ENCODE data around the gene PUM1. TPM values are rescaled to one million over a fixed set of nuclear protein-coding genes. Genes with fewer than 3 reads are reported as not detected.
A peak's percentile ranks its signal among the peaks of the same experiment; 100 is the strongest.
"Not testable (repeated sequence)": the region's sequence is repeated elsewhere in the genome, so short reads cannot be mapped to it uniquely, and the experiment has no call there.

PUM1 gene
- polyA plus RNA-seq, 1 donor from 2014 or later = 88.0 TPM

DNA sequence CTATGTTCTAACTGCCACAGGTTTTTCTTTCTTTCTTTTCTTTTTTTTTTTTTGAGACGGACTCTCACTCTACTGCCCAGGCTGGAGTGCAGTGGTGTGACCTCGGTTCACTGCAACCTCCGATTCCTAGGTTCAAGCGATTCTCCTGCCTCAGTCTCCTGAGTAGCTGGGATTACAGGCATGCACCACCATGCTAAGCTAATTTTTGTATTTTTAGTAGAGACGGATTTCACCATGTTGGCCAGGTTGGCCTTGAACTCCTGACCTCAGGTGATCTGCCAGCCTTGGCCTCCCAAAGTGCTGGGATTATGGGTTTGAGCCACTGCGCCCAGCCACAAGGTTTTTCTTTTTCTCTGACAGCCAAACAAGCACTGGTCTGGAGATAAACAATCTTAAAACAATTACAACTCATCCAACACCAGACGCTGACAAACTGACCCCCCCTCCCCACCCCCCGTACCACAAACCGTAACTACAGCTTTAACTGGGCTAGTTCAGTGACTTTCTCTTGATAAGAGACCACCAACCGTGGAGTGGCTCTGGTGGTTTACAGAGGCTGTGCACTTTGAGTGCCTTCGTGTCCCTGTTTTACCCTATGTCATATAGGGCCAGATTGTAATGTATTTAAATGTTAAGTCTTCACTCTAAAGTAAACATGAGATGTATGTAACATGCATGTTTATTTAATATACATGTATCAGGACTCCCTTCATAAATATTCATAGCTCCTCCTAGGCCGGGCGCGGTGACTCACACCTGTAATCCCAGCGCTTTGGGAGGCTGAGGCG lies 19.5 kb upstream of the PUM1 start:
- no peak overlapping the region for H3K27ac Mint-ChIP-seq
- H3K4me3 Mint-ChIP-seq = no peak overlapping the region
- no peaks in the 10 kb centered on the region for H3K9me3 Mint-ChIP-seq
- peaks cover 1% of the 10 kb centered on the region for H3K27me3 Mint-ChIP-seq
- H3K36me3 Mint-ChIP-seq = no peaks in the 10 kb centered on the region
- H3K4me1 Mint-ChIP-seq = no peaks in the 10 kb centered on the region

DNA sequence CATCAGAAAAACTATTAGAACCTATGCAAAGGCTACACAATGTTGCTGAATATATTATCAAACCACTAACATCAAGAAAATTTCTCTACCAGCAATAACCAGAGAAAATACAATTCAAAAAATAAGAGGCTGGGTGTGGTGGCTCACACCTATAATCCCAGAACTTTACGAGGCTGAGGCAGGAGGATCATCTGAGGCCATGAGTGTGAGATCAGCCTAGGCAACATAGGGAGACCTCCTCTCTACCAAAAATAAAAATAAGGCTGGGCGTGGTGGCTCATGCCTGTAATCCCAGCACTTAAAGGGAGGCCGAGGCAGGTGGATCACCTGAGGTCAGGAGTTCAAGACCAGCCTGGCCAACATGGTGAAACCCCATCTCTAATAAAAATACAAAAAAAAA lies 16.9 kb upstream of the PUM1 start:
- Mint-ChIP-seq H3K9me3 (no peaks in the 10 kb centered on the region), H3K36me3 (peaks cover 2% of the 10 kb centered on the region), H3K4me1 (no peaks in the 10 kb centered on the region), H3K27me3 (peaks cover 1% of the 10 kb centered on the region), H3K4me3 (no peak overlapping the region), H3K27ac (no peak overlapping the region)

DNA sequence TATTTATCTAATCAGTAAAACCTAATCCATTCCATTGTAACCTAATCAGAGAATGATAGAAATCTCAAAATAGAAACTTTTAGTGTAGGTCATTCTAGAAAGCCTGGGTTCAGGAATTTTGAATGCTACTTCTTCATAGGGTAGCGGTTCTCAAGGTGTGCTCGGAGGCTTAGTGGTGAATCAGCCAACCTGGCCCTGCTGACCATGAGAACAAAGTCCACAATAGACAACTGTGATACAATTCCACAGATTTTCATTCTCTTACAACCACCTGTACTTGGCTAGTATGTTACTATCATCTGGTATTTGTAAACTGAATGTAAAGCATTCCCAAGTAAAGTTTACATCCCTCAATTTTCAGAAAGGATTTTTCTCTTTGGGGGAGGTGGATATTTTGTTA lies 7.5 kb upstream of the PUM1 start:
- Mint-ChIP-seq H3K4me3 (no peak overlapping the region), H3K27me3 (no peaks in the 10 kb centered on the region), H3K9me3 (no peaks in the 10 kb centered on the region), H3K27ac (no peak overlapping the region), H3K4me1 (peaks cover 0 to 4% (median 0%) of the 10 kb centered on the region in 3 donors), H3K36me3 (peaks cover 2% of the 10 kb centered on the region)

DNA sequence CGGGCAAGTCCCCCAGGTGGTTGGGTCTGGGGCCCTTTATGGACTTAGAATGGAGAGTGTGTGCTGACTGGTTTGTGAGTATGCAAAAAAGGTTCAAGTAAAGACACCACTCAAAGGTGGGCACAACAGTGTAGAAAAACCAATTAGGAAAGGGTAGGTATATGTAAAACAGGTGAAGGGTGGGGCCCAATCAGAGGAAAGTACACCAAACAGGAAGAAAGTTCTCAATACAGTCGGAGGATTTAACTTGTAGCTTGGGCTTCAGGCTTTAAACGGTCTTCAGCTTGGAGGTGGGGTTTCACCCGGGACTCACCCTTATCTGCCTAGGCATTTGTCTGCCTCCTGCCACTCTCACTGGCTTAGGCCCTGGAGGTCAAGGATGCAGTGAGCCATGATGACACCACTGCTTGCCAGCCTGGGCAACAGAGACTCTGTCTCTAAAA lies 6.8 kb upstream of the PUM1 start:
- Mint-ChIP-seq H3K4me1 (peaks cover 0 to 4% (median 0%) of the 10 kb centered on the region in 3 donors), H3K36me3 (no peaks in the 10 kb centered on the region), H3K27ac (peak overlapping the region in 1 of 3 donors; percentile 43)

GRCh38 chr1:31069392-31069791 lies 3.9 kb upstream of the PUM1 start:
- no peaks in the 10 kb centered on the region for H3K36me3 Mint-ChIP-seq
- H3K27ac Mint-ChIP-seq = no peak overlapping the region
- H3K27me3 Mint-ChIP-seq = no peaks in the 10 kb centered on the region
- H3K4me1 Mint-ChIP-seq = peaks cover 0 to 6% (median 2%) of the 10 kb centered on the region in 3 donors
- no peak overlapping the region for H3K4me3 Mint-ChIP-seq
- no peaks in the 10 kb centered on the region for H3K9me3 Mint-ChIP-seq

More for the DNA sequence above, 6.8 kb upstream of the PUM1 start:
- Mint-ChIP-seq H3K9me3 (no peaks in the 10 kb centered on the region), H3K4me3 (no peak overlapping the region), H3K27me3 (no peaks in the 10 kb centered on the region)

DNA sequence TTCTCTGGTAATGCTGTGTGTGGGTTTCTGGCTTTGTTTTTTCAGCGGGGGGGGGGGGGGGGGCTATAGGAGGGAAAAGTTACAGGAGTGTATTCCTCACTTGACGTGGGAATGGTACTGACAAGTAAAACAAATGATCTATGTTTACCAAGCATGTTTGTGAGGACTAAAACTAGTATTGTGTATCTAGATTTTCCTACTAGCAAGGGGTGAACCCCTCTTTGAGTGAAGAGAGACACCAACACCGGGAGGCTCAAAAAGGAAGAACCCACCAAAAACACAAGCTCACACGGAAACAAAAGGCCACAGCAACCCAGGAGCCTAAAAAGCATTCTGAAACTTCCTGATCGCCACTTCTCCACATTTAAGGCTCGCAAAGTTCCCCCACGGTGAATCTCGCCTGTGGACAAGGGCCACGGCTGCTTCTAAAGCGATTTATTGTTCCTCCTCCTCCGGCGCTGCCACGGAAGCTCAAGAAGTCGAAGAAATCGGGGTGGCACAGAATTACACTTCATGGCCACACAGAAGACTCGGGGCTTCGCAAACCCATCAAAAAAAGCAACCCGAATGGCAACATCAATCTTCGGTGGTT lies 703 bp downstream of the PUM1 start:
- Mint-ChIP-seq H3K27ac (peak overlapping the region; percentile 97 to 100 (median 97)), H3K4me1 (peaks cover 25 to 33% (median 28%) of the 10 kb centered on the region in 3 donors), H3K9me3 (no peaks in the 10 kb centered on the region), H3K27me3 (no peaks in the 10 kb centered on the region), H3K36me3 (peaks cover 1% of the 10 kb centered on the region), H3K4me3 (peak overlapping the region; percentile 93 to 98 (median 97))

GRCh38 chr1:31064111-31064717 lies 1.3 kb downstream of the PUM1 start:
- Mint-ChIP-seq H3K27me3 (no peaks in the 10 kb centered on the region), H3K4me1 (peaks cover 27 to 34% (median 32%) of the 10 kb centered on the region in 3 donors), H3K4me3 (peak overlapping the region; percentile 93 to 98 (median 97)), H3K9me3 (no peaks in the 10 kb centered on the region), H3K36me3 (peaks cover 1% of the 10 kb centered on the region), H3K27ac (peak overlapping the region; percentile 60 to 100 (median 97))

DNA sequence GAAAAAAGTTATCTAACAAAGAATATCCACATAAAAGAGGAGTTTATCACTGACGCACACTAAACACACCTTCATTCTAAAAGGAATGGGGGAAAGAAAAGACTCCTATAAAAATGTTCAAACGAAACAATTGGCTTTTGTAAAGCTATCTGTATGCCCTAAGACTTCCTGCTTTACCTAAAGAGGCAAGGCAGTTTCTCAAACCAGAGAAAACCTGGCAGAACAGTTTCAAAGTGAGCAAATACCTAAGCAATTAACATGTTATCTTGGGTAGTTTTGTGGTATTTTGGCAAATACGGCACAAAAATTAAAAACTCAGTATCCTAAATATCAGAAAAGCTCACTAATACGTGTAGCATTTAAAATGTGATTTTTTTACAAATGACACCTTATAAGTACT lies 1.9 kb downstream of the PUM1 start:
- peaks cover 1% of the 10 kb centered on the region for H3K36me3 Mint-ChIP-seq
- H3K4me1 Mint-ChIP-seq = peaks cover 31 to 38% (median 36%) of the 10 kb centered on the region in 3 donors
- H3K27ac Mint-ChIP-seq = peak overlapping the region; percentile 60 to 100 (median 97)
- H3K9me3 Mint-ChIP-seq = no peaks in the 10 kb centered on the region
- H3K27me3 Mint-ChIP-seq = no peaks in the 10 kb centered on the region
- peak overlapping the region; percentile 93 to 98 (median 97) for H3K4me3 Mint-ChIP-seq

- peak overlapping the region; percentile 53 to 100 (median 97) for H3K27ac Mint-ChIP-seq
- peaks cover 35 to 41% (median 39%) of the 10 kb centered on the region in 3 donors for H3K4me1 Mint-ChIP-seq
- peak overlapping the region; percentile 58 to 98 (median 97) for H3K4me3 Mint-ChIP-seq
- H3K27me3 Mint-ChIP-seq = no peaks in the 10 kb centered on the region
- H3K9me3 Mint-ChIP-seq = no peaks in the 10 kb centered on the region
- peaks cover 1% of the 10 kb centered on the region for H3K36me3 Mint-ChIP-seq
Observed at GRCh38 chr1:31062867-31063380, 2.6 kb downstream of the PUM1 start.

DNA sequence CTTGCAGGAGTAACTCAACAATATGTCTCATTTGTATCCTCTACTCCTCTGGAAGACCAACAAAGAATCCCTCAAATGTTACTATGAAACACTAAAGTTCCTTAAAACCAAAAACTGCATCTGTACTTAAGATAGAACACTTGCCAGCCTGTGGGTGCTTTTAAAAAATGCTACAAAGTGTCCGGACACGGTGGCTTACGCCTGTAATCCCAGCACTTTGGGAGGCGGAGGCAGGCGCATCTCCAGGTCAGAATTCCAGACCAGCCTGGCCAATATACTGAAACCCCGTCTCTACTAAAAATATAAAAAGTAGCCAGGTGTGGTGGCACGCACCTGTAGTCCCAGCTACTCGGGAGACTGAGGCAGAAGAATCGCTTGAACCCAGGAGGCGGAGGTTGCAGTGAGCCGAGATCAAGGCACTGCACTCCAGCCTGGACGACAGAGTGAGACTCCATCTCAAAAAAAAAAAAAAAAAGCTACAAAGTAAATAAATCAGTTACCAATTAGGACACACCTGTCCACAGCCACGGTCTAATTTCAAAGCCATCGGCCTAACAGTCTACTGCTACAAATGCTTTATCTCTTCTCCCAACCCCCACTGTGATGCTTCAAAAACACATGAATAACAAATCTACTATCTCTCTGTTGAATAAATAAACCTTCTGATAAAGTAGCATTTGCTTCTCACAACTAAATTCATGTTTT lies 3.2 kb downstream of the PUM1 start:
- not testable (repeated sequence) for H3K27me3 Mint-ChIP-seq, H3K36me3 Mint-ChIP-seq, H3K9me3 Mint-ChIP-seq
- Mint-ChIP-seq H3K27ac (peak overlapping the region; percentile 53 to 100 (median 97)), H3K4me3 (peak overlapping the region in 3 of 4 donors; percentile 58 to 98 (median 96)), H3K4me1 (peaks cover 38 to 43% (median 41%) of the 10 kb centered on the region in 3 donors)

GRCh38 chr1:31058012-31058411 lies 7.5 kb downstream of the PUM1 start:
- Mint-ChIP-seq H3K4me1 (peaks cover 40 to 50% (median 48%) of the 10 kb centered on the region in 3 donors), H3K36me3 (no peaks in the 10 kb centered on the region), H3K9me3 (no peaks in the 10 kb centered on the region), H3K27ac (peak overlapping the region in 1 of 3 donors; percentile 18), H3K4me3 (peak overlapping the region in 1 of 4 donors; percentile 52), H3K27me3 (no peaks in the 10 kb centered on the region)

DNA sequence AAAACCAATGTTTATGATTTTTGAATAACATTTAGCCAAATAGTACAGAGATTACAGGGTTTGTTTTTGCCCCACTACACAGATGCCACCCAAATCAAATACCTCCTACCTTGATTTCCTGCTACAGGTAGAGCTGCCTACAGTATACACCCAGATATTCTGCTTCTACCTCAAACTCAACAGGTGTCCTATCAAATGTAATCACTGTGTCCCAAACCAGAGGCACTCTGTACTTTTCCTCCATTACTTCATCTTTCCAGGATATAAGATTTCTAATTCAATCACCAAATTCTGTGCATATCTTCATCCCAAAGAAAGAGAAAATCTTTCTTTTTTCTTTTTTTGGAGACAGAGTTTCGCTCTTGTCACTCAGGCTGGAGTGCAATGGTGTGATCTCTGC lies 9.6 kb downstream of the PUM1 start:
- no peak overlapping the region for H3K27ac Mint-ChIP-seq
- H3K4me1 Mint-ChIP-seq = peaks cover 29 to 40% (median 38%) of the 10 kb centered on the region in 3 donors
- H3K4me3 Mint-ChIP-seq = peak overlapping the region in 1 of 4 donors; percentile 74

DNA sequence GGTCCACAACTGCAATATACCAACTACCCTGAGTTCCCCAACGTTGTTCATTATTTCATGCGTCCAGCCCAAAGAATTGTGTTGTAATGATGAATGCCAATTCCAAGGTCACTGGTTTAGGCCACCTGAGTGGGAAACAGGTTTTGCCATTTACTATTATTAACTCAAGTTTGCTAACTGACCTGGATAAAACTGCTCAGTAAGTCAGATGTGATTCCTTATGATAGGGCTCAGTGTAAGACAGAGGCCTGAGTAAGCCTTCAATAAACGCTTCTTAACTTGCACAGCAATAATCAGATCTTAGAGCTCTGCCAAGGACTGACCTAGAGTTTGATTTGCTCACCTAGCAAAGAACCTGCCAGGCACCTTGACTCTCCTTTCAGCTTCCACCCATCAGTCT lies 10.0 kb downstream of the PUM1 start:
- no peaks in the 10 kb centered on the region for H3K9me3 Mint-ChIP-seq
- no peak overlapping the region for H3K4me3 Mint-ChIP-seq
- no peaks in the 10 kb centered on the region for H3K27me3 Mint-ChIP-seq
- H3K27ac Mint-ChIP-seq = peak overlapping the region in 1 of 3 donors; percentile 4
- no peaks in the 10 kb centered on the region for H3K36me3 Mint-ChIP-seq
- peaks cover 33 to 39% (median 37%) of the 10 kb centered on the region in 3 donors for H3K4me1 Mint-ChIP-seq

More for the DNA sequence above, 9.6 kb downstream of the PUM1 start:
- H3K27me3 Mint-ChIP-seq = no peaks in the 10 kb centered on the region
- H3K9me3 Mint-ChIP-seq = no peaks in the 10 kb centered on the region
- H3K36me3 Mint-ChIP-seq = no peaks in the 10 kb centered on the region

DNA sequence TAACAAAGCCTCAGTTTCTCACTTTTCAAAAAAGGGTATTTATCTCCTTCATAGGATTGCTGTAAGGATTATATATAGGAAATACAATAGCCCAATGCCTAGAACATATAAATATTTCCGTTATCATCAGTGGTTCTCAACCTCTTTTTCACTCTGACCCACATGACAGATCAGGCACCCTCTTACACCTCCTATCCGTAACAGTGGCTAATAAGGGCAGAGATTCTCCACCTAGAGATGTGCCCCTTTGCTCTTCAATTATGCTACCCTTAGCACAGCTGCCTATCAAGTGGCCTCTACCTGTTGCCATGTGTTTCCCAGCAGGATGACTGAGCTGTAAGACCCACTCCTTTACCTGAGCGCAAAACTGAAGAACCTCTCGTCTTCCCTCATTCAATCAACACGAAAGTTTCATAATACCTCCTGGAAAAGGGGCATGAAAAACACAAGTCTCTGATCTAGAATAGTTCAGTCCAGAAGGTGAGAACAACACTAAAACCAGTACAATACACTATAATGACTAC lies 10.5 kb downstream of the PUM1 start:
- Mint-ChIP-seq H3K4me3 (peak overlapping the region in 1 of 4 donors; percentile 9), H3K9me3 (no peaks in the 10 kb centered on the region), H3K36me3 (no peaks in the 10 kb centered on the region), H3K27ac (peak overlapping the region in 2 of 3 donors; percentile 9 to 29), H3K4me1 (peaks cover 36 to 39% (median 36%) of the 10 kb centered on the region in 3 donors), H3K27me3 (no peaks in the 10 kb centered on the region)

All from IgD-negative memory B cell (primary cell).